Naive B cell (primary cell): ENCODE measurements around the gene KRTAP10-10. TPM values are rescaled to one million over a fixed set of nuclear protein-coding genes. Genes with fewer than 3 reads are reported as not detected.
"Not testable (repeated sequence)": the region's sequence is repeated elsewhere in the genome, so short reads cannot be mapped to it uniquely, and the experiment has no call there.

Experiments used
- ATAC-seq, 2 donors: fragments of 150-1000 bp; cut with Tn5 transposase; 2 replicates each; pipeline ENCODE4 v1.10.0; 2021; ENCODE audit warnings: low read depth in 2 of 2, mild to moderate bottlenecking in 2 of 2, moderate library complexity in 2 of 2
- DNase-seq: peaks from one replicate; pipeline ENCODE4 v3.0.0; 2022
- H3K27ac Mint-ChIP-seq, 6 donors: one replicate each; pipeline ENCODE4 v1.8.0; 2020 to 2022; ENCODE audit warnings: mild to moderate bottlenecking in 6 of 6, mixed read lengths in 6 of 6, moderate library complexity in 5 of 6, inconsistent platforms in 2 of 6
- H3K27me3 Mint-ChIP-seq, 3 donors: one replicate each; pipeline ENCODE4 v1.8.0; 2021 to 2022; ENCODE audit warnings: mixed read lengths in 3 of 3, mild to moderate bottlenecking in 1 of 3
- H3K36me3 Mint-ChIP-seq, 2 donors: one replicate each; pipeline ENCODE4 v1.8.0; 2020 to 2022; ENCODE audit warnings: mixed read lengths in 2 of 2, inconsistent platforms in 1 of 2, mild to moderate bottlenecking in 1 of 2
- H3K4me1 Mint-ChIP-seq, 3 donors: one replicate each; pipeline ENCODE4 v1.8.0; 2020 to 2022; ENCODE audit warnings: mixed read lengths in 3 of 3, inconsistent platforms in 1 of 3, mild to moderate bottlenecking in 1 of 3, moderate library complexity in 1 of 3
- H3K4me3 Mint-ChIP-seq, 8 donors: one replicate each; pipeline ENCODE4 v1.8.0; 2020 to 2022; ENCODE audit warnings: mild to moderate bottlenecking in 8 of 8, mixed read lengths in 8 of 8, moderate library complexity in 8 of 8, inconsistent platforms in 2 of 8
- H3K9me3 Mint-ChIP-seq, 7 donors: one replicate each; pipeline ENCODE4 v1.8.0; 2020 to 2022; ENCODE audit warnings: mixed read lengths in 7 of 7, mild to moderate bottlenecking in 5 of 7, inconsistent platforms in 2 of 7, moderate library complexity in 1 of 7
- polyA plus RNA-seq, 6 donors: library from polyadenylated mRNA; unstranded; fragments of 300-500 nt; fragmentation: Illumina TruSeq; gene quantifications; one replicate each; pipeline ENCODE4 v1.2.3, GENCODE V29; 2021; ENCODE audit warnings: low read depth in 6 of 6

KRTAP10-10 gene
- polyA plus RNA-seq, 6 donors from 2014 or later: not detected

- no peak overlapping the region for H3K27ac Mint-ChIP-seq
- no peaks in the 10 kb centered on the region for H3K4me1 Mint-ChIP-seq
- H3K27me3 Mint-ChIP-seq: peaks cover 17 to 55% (median 34%) of the 10 kb centered on the region in 3 donors
- DNase-seq: no peak
- H3K36me3 Mint-ChIP-seq: peaks cover 9 to 18% of the 10 kb centered on the region in 2 donors
- ATAC-seq: no peak
- no peak overlapping the region for H3K4me3 Mint-ChIP-seq
- H3K9me3 Mint-ChIP-seq: peaks cover 17 to 69% (median 53%) of the 10 kb centered on the region in 7 donors
Measured at GRCh38 chr21:44670642-44671432, 33.7 kb downstream of the KRTAP10-10 start.

- DNase-seq: no peak
- peaks cover 17 to 64% (median 49%) of the 10 kb centered on the region in 7 donors for H3K9me3 Mint-ChIP-seq
- no peaks in the 10 kb centered on the region for H3K4me1 Mint-ChIP-seq
- H3K27ac Mint-ChIP-seq: no peak overlapping the region
- H3K27me3 Mint-ChIP-seq: peaks cover 13 to 47% (median 29%) of the 10 kb centered on the region in 3 donors
- no peak for ATAC-seq
- H3K4me3 Mint-ChIP-seq: no peak overlapping the region
- peaks cover 9 to 18% of the 10 kb centered on the region in 2 donors for H3K36me3 Mint-ChIP-seq
Measured at GRCh38 chr21:44671911-44672310, 34.8 kb downstream of the KRTAP10-10 start.

GRCh38 chr21:44677881-44678280, 40.7 kb downstream of the KRTAP10-10 start:
- Mint-ChIP-seq H3K4me1 (no peaks in the 10 kb centered on the region), H3K4me3 (no peak overlapping the region), H3K27me3 (peaks cover 18 to 69% (median 41%) of the 10 kb centered on the region in 3 donors), H3K27ac (no peak overlapping the region), H3K36me3 (peaks cover 0 to 4% of the 10 kb centered on the region in 2 donors), H3K9me3 (peaks cover under 1 to 19% (median 14%) of the 10 kb centered on the region in 7 donors)
- no peak for DNase-seq
- ATAC-seq: no peak

GRCh38 chr21:44681152-44681551, 44.0 kb downstream of the KRTAP10-10 start:
- peaks cover 0 to 2% (median 0%) of the 10 kb centered on the region in 7 donors for H3K9me3 Mint-ChIP-seq
- H3K4me3 Mint-ChIP-seq: no peak overlapping the region
- no peak for DNase-seq
- H3K27ac Mint-ChIP-seq: no peak overlapping the region
- H3K27me3 Mint-ChIP-seq: peaks cover 31 to 70% (median 68%) of the 10 kb centered on the region in 3 donors
- H3K36me3 Mint-ChIP-seq: no peaks in the 10 kb centered on the region
- H3K4me1 Mint-ChIP-seq: no peaks in the 10 kb centered on the region
- no peak for ATAC-seq

- Mint-ChIP-seq H3K9me3 (peaks cover 0 to 2% (median 0%) of the 10 kb centered on the region in 7 donors), H3K4me3 (no peak within 1 kb of the TSS), H3K4me1 (no peaks in the 10 kb centered on the region), H3K27ac (peak within 1 kb of the TSS in 1 of 6 donors; percentile 61), H3K27me3 (peaks cover 35 to 78% (median 70%) of the 10 kb centered on the region in 3 donors), H3K36me3 (no peaks in the 10 kb centered on the region)
- ATAC-seq: no peak
- DNase-seq: no peak
Measured at GRCh38 chr21:44681861-44682579, 44.9 kb downstream of the KRTAP10-10 start, which contains the start of gene KRTAP12-1. KRTAP12-1 (minus strand) TSS chr21:44682163; CDS start chr21:44682123, 40 bp downstream.

- Mint-ChIP-seq H3K27ac (peak overlapping the region in 1 of 6 donors; percentile 61), H3K36me3 (no peaks in the 10 kb centered on the region), H3K4me1 (no peaks in the 10 kb centered on the region), H3K27me3 (peaks cover 38 to 79% (median 74%) of the 10 kb centered on the region in 3 donors), H3K4me3 (no peak overlapping the region), H3K9me3 (peaks cover 0 to 2% (median 0%) of the 10 kb centered on the region in 7 donors)
- DNase-seq (no peak), ATAC-seq (no peak)
Measured at GRCh38 chr21:44682580-44683151, 45.5 kb downstream of the KRTAP10-10 start.

- Mint-ChIP-seq H3K4me1 (no peaks in the 10 kb centered on the region), H3K4me3 (no peak overlapping the region), H3K27ac (no peak overlapping the region), H3K9me3 (peaks cover 0 to 2% (median 0%) of the 10 kb centered on the region in 7 donors), H3K27me3 (peaks cover 38 to 88% (median 84%) of the 10 kb centered on the region in 3 donors), H3K36me3 (no peaks in the 10 kb centered on the region)
- DNase-seq (no peak), ATAC-seq (no peak)
Measured at GRCh38 chr21:44684077-44684476, 46.9 kb downstream of the KRTAP10-10 start.

- Mint-ChIP-seq H3K27ac (no peak overlapping the region), H3K9me3 (peaks cover 0 to 2% (median 0%) of the 10 kb centered on the region in 7 donors), H3K27me3 (peaks cover 38 to 85% (median 84%) of the 10 kb centered on the region in 3 donors), H3K4me1 (no peaks in the 10 kb centered on the region), H3K36me3 (no peaks in the 10 kb centered on the region), H3K4me3 (no peak overlapping the region)
- no peak for DNase-seq
- ATAC-seq: no peak
Measured at GRCh38 chr21:44684483-44684882, 47.3 kb downstream of the KRTAP10-10 start.

- H3K27ac Mint-ChIP-seq, H3K4me1 Mint-ChIP-seq, ATAC-seq: not testable (repeated sequence)
Measured at GRCh38 chr21:44685050-44685449, 47.9 kb downstream of the KRTAP10-10 start.

GRCh38 chr21:44686000-44686781, 49.0 kb downstream of the KRTAP10-10 start:
- no peaks in the 10 kb centered on the region for H3K9me3 Mint-ChIP-seq
- no peak overlapping the region for H3K4me3 Mint-ChIP-seq
- ATAC-seq (no peak), DNase-seq (no peak)
- H3K27me3 Mint-ChIP-seq: peaks cover 25 to 79% (median 78%) of the 10 kb centered on the region in 3 donors
- H3K36me3 Mint-ChIP-seq: no peaks in the 10 kb centered on the region
- no peak overlapping the region for H3K27ac Mint-ChIP-seq
- H3K4me1 Mint-ChIP-seq: no peaks in the 10 kb centered on the region

More at GRCh38 chr21:44685050-44685449, 47.9 kb downstream of the KRTAP10-10 start:
- H3K9me3 Mint-ChIP-seq, DNase-seq, H3K36me3 Mint-ChIP-seq, H3K4me3 Mint-ChIP-seq: not testable (repeated sequence)
- H3K27me3 Mint-ChIP-seq: peaks cover 32 to 85% (median 85%) of the 10 kb centered on the region in 3 donors

- H3K27ac Mint-ChIP-seq: no peak overlapping the region
- H3K36me3 Mint-ChIP-seq: no peaks in the 10 kb centered on the region
- H3K4me3 Mint-ChIP-seq: no peak overlapping the region
- no peak for DNase-seq
- no peak for ATAC-seq
- H3K27me3 Mint-ChIP-seq: peaks cover 25 to 71% (median 69%) of the 10 kb centered on the region in 3 donors
- peaks cover 0 to 5% (median 4%) of the 10 kb centered on the region in 7 donors for H3K9me3 Mint-ChIP-seq
- H3K4me1 Mint-ChIP-seq: no peaks in the 10 kb centered on the region
Measured at GRCh38 chr21:44686843-44687561, 49.8 kb downstream of the KRTAP10-10 start.

- H3K27me3 Mint-ChIP-seq: peaks cover 20 to 64% (median 63%) of the 10 kb centered on the region in 3 donors
- H3K36me3 Mint-ChIP-seq: peaks cover 0 to 5% of the 10 kb centered on the region in 2 donors
- peaks cover 0 to 12% (median 10%) of the 10 kb centered on the region in 7 donors for H3K9me3 Mint-ChIP-seq
- no peak overlapping the region for H3K27ac Mint-ChIP-seq
- no peak overlapping the region for H3K4me3 Mint-ChIP-seq
- no peak for ATAC-seq
- H3K4me1 Mint-ChIP-seq: no peaks in the 10 kb centered on the region
- DNase-seq: no peak
Measured at GRCh38 chr21:44687671-44688070, 50.5 kb downstream of the KRTAP10-10 start.
